AG09309 (cell line): ENCODE measurements around the gene ZBP1.

Experiments used
- DNase-seq: peaks from one replicate; pipeline ENCODE4 v3.0.0-alpha.2; 2010; ENCODE audit warnings: low read depth
- H3K4me3 ChIP-seq: 2 replicates; pipeline ENCODE4 v1.5.1; 2011; ENCODE audit warnings: mild to moderate bottlenecking, low read depth, low read length, moderate library complexity; ENCODE audit not compliant: control insufficient read depth
- TF ChIP-seq, protein P1 (sequence below): IDR thresholded peaks from 2 replicates; pipeline ENCODE4 v1.5.1; 2011; ENCODE audit warnings: mild to moderate bottlenecking, low read depth, low read length, inconsistent platforms; ENCODE audit not compliant: insufficient read depth, control insufficient read depth; ENCODE audit errors: missing control alignments

ZBP1 gene

DNA sequence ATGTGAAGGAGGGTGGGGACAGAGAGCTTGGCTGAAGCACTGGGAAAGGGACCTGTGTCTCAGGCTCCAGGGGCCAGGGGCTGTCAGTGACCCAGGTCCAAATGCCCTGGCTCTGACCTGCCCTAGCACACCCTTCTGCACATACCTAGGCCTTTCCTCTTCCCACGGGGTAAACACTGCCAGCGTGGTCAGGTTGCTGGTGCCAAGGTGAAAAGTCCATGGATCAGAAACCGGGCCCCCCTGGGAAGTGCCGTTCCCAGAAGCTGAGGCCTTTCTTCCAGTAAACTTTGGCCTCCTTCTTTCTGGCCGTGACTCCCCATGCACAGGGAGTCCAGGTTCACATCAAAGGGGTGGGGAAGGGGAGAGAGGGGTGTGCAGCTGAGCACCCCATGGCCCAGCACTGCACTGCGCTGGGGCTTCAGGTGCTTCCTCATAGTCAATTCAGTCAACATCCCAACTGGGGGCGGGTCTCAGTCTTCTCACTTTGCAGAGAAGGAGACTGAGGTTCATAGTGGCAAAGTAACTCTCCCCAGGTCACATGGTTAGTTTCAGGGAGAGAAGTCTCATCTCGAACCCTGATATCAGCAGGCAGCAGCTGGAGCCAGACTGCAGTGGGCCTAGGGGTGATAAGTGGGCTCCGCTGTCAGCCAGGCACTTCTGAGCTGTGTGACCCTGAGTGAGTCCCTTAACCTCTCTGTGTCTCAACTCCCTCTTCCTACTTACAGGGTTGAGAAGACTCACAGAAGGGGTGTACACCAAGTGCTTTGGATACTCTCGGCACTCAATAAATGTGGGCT lies 42.3 kb downstream of the ZBP1 start:
- H3K4me3 ChIP-seq = no peak overlapping the region
- DNase-seq = no peak
- TF ChIP-seq, protein P1, sequence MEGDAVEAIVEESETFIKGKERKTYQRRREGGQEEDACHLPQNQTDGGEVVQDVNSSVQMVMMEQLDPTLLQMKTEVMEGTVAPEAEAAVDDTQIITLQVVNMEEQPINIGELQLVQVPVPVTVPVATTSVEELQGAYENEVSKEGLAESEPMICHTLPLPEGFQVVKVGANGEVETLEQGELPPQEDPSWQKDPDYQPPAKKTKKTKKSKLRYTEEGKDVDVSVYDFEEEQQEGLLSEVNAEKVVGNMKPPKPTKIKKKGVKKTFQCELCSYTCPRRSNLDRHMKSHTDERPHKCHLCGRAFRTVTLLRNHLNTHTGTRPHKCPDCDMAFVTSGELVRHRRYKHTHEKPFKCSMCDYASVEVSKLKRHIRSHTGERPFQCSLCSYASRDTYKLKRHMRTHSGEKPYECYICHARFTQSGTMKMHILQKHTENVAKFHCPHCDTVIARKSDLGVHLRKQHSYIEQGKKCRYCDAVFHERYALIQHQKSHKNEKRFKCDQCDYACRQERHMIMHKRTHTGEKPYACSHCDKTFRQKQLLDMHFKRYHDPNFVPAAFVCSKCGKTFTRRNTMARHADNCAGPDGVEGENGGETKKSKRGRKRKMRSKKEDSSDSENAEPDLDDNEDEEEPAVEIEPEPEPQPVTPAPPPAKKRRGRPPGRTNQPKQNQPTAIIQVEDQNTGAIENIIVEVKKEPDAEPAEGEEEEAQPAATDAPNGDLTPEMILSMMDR = no peak

DNA sequence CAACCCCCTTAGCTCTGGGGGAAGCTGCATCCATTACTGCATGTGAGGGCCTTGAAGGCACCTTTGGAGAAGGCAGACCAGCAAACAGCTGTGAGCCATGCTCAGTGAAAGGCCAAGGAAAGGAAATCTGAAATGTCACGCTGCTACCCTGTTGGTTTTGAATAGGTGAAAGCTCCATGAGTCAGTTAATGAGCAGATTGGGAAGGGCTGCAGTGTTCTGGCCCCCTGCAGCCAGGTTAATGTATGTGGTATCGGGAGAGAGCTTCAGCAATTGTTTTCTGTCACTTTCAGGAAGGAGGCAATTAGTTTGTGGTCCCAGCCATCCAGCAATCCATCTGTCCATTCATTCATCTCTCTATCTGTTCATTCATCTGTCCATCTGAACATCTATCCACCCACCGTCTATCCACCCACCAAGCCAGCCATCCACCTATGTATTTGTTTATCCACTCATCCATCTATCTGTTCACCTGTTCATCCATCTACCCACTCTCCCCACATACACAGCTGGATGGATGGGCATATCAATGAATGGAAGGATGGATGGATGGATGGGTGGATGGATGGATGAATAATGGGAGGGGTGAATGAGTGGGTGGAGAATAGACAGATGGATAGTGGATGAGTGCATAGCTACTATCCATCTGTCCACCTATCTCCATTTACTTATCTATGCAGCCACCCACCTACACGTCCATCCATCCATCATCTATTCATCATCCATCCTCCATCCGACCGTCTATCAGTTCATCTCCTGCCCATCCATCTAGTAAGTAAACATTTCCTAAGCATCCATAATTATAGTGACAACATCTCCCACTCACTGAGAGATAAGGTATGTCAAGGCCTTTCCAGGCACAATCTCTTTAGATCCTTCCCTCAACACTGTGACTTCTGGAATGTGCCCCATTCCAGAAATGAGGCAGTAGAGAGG lies 43.3 kb downstream of the ZBP1 start:
- TF ChIP-seq, protein P1 = no peak
- DNase-seq = no peak
- no peak overlapping the region for H3K4me3 ChIP-seq

DNA sequence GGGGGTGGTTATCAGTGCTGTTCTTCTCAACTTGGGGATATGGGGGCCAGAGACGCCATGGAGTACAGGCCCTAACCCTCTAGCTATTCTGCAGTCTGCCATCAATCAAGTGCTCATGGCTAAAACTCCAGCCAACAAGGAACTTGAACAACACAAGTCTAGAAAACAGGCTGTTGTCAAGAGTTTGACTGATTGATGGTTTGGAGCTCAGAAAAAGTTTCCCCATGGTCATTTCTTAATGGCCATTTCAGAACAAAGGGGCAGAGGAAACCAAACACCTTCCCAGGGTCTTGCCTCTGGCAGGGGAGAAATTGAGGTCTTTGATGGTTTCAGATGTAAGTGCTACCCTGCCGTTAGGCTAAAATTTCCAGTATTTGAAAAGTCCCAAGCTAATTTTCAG lies 44.2 kb downstream of the ZBP1 start:
- TF ChIP-seq, protein P1 = no peak
- DNase-seq = no peak
- no peak overlapping the region for H3K4me3 ChIP-seq

DNA sequence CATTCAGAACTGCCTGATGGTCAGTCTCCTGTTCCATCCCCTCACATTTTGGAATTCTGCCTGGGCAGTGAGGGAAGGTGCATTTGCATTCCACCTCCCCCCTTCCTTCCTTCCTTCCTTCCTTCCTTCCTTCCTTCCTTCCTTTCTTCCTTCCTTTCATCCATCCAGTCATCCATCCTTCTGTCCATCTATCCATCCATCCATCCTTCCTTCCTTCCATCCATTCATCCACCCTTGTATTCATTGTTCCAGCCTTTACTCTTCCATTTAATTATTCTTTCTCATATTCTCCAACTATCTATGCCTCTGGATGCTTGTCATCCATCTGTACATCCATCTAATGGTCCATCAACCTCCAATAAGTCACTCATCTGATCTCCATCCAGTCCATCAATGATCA lies 45.3 kb downstream of the ZBP1 start:
- DNase-seq = no peak
- TF ChIP-seq, protein P1 = no peak
- H3K4me3 ChIP-seq = no peak overlapping the region

DNA sequence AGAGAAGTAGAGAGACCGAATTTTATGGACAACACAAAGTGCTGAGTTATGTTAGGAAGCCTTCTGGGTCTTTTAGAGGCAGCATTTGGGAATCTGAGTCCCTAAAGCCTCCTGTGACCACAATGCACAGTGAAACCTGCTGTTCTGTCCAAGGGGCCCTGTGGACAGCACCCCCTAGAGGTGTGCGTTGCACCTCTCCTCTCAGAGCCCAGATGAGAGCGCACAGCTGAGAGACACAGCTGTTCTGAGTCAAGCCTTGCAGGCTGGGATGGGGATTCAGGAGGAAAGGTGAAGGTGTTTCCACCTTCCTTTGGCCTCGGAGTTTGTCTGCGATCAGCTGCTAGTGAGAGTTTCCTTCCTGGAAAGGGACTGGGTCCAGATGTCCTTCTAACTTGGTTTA lies 46.3 kb downstream of the ZBP1 start:
- H3K4me3 ChIP-seq = no peak overlapping the region
- no peak for DNase-seq
- TF ChIP-seq, protein P1 = peak; percentile 2

DNA sequence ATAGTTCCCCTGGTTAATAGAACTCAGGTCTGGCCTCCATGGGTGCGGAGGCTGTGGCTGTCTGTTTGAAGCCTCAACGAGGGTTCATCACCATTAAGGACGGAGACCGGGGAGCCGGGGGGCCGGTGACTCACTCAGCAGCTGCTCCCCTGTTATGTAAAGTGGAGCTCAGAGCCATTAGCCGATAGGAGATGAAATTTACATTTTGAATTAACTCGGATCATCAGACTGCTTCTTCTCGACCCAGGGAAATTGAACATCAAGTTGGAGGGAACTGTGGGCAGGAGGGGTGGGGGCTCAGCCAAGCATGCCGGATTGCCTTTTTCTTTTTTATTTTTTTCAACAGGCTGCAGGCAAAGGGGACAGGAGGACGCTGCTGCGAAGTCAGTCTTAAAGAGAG lies 47.0 kb downstream of the ZBP1 start:
- TF ChIP-seq, protein P1 = no peak
- H3K4me3 ChIP-seq = no peak overlapping the region
- no peak for DNase-seq
